Body of pancreas (tissue), 4 donors: ENCODE data around the gene ALCAM.

Experiments used
- POLR2A ChIP-seq, 3 donors: fragments of 450-650 bp; IDR thresholded peaks; one replicate each; pipeline ENCODE4 v1.6.1; 2016; ENCODE audit warnings: antibody characterized with exemption in 3 of 3, mild to moderate bottlenecking in 2 of 3
- TF ChIP-seq, protein P1 (sequence below), 7 experiments: fragments of 450-650 bp in 4 of 7; fragments of 200-600 bp in 3 of 7; sonication (generic) in 3 of 7; IDR thresholded peaks; one replicate each; pipeline ENCODE4 v1.5.1; 2016 to 2019; ENCODE audit warnings: antibody characterized with exemption in 7 of 7

GRCh38 chr3:105444725-105445124, 78.0 kb downstream of the ALCAM start:
- TF ChIP-seq, protein P1, sequence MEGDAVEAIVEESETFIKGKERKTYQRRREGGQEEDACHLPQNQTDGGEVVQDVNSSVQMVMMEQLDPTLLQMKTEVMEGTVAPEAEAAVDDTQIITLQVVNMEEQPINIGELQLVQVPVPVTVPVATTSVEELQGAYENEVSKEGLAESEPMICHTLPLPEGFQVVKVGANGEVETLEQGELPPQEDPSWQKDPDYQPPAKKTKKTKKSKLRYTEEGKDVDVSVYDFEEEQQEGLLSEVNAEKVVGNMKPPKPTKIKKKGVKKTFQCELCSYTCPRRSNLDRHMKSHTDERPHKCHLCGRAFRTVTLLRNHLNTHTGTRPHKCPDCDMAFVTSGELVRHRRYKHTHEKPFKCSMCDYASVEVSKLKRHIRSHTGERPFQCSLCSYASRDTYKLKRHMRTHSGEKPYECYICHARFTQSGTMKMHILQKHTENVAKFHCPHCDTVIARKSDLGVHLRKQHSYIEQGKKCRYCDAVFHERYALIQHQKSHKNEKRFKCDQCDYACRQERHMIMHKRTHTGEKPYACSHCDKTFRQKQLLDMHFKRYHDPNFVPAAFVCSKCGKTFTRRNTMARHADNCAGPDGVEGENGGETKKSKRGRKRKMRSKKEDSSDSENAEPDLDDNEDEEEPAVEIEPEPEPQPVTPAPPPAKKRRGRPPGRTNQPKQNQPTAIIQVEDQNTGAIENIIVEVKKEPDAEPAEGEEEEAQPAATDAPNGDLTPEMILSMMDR (IDR thresholded peaks at IDR 0.05) = no peak
- TF ChIP-seq POLR2A (IDR thresholded peaks at IDR 0.05) = no peak
